ENCODE results near the gene KCNN3. TPM values are rescaled to one million over a fixed set of nuclear protein-coding genes. Genes with fewer than 3 reads are reported as not detected.

Gene KCNN3
- total RNA-seq, 4 donors from 2014 or later = 3.5 to 5.6 (median 4.4) TPM

DNA sequence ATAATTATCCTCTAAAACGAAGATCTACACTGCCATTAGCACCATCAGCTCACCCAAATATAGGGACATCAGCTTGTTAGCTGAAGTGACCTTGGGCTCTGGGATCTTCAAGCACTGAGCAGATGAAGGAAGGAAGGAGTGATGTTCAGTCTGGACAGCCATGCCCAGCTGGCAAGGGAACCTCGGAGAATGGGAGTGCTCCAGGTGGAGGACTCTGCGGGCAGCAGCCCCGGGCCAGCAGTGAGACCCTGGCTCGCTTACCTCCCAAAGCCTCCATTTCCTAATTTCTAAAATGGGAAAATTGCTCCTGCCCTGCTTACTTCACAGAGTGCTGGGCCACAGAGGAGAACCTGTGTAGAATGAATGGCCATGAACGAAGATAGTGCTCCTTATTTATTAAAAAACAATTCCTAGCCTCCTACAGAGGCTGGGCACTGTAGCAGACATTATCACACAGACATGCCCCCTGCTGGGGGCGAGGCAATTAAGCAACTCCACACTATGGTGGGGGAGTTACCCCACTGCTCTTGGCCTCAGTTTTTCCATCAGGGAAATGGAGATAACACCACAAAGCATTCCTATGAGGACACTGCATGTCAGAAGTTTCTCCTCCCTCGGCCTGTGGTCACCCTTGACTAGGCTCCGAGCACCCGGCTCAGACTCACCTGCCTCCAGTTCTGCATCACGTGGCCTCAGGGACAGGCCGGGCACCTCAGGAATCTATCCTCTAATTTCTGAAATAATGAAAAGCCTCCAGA, 117.6 kb downstream of the KCNN3 start:
- intact Hi-C loops (cut with DNase I) = loop anchor here (10.0 kb wide), 1 partner anchor 122 kb away; the partner anchor contains the start of gene KCNN3
- H3K27ac ChIP-seq = no peak overlapping the region
- no peak for TF ChIP-seq POLR2A (IDR thresholded peaks at IDR 0.05)
- TF ChIP-seq CTCF (IDR thresholded peaks at IDR 0.05) = no peak
- H3K36me3 ChIP-seq = no peaks in the 10 kb centered on the region
- H3K4me1 ChIP-seq = peaks cover 0 to 9% of the 10 kb centered on the region in 2 donors
- H3K27me3 ChIP-seq = no peaks in the 10 kb centered on the region
- H3K4me3 ChIP-seq (replicated peaks in 1 of 3) = no peak overlapping the region
- H3K9me3 ChIP-seq = no peaks in the 10 kb centered on the region
- DNase-seq = no peak
- 79 to 81% methylated on average over 12 of the region's 12 CpGs for WGBS, 2 donors

GRCh38 chr1:154751690-154752089, 118.4 kb downstream of the KCNN3 start:
- 70 to 82% methylated on average over 5 of the region's 5 CpGs for WGBS, 2 donors
- no peak overlapping the region for H3K27ac ChIP-seq
- intact Hi-C loops (cut with DNase I) = loop anchor here (10.0 kb wide), 1 partner anchor 123 kb away; the partner anchor contains the start of gene KCNN3
- DNase-seq = no peak
- no peaks in the 10 kb centered on the region for H3K36me3 ChIP-seq
- no peaks in the 10 kb centered on the region for H3K27me3 ChIP-seq
- TF ChIP-seq CTCF (IDR thresholded peaks at IDR 0.05) = no peak
- TF ChIP-seq POLR2A (IDR thresholded peaks at IDR 0.05) = no peak
- peaks cover 0 to 2% of the 10 kb centered on the region in 2 donors for H3K4me1 ChIP-seq
- H3K9me3 ChIP-seq = no peaks in the 10 kb centered on the region
- H3K4me3 ChIP-seq (replicated peaks in 1 of 3) = no peak overlapping the region

DNA sequence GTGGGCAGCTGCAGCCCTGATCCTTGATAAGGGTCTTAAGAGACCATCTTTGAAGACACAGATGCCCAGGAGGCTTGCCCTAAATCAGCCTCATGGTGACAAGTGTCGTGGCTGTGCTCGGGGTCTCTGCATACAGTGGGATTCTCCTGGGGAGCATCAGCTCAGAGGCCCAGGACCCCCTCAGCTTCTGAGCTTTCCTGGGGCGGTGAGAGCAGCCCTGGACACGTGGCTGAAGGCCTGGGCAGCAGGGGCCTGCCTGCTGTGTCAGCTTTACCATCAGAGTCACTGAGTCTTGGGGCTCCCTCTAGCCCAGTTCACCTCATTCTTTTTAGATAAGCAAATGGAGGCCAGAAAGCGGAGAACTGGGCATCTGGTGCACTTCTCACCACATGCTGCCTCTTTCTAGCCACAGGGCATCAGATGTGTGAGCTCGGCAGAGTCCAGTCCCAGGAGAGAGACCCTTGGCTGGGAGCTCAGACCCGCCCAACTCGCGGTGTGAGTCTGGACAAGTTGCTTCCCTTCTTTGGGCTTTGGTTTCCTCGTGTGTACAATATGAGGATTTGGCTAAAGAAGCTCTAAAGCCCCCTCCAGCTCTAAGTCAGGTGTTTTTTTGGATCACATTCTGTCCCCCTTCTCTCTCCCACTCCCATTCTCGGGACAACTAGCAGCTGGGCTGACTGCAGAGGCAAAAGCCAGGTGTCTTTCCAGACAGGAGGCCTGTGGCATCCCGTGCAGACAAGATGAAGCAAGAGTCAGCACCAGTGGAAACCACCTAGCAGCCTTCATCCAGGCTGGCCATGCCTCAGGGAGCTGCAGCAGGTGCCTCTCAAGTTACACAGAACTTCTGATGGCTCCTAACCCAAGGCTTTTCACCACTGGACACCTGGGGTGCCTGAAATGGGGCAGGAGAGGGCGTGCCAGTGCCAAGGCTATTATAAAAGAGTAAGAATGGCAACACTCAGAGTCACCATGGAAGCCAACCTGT, 119.1 kb downstream of the KCNN3 start:
- WGBS, 2 donors = 80 to 92% methylated on average over 13 of the region's 13 CpGs
- H3K9me3 ChIP-seq = no peaks in the 10 kb centered on the region
- intact Hi-C loops (cut with DNase I) = loop anchor here (10.0 kb wide), 1 partner anchor 124 kb away; the partner anchor contains the start of gene KCNN3
- H3K36me3 ChIP-seq = no peaks in the 10 kb centered on the region
- no peaks in the 10 kb centered on the region for H3K4me1 ChIP-seq
- DNase-seq = no peak
- no peak overlapping the region for H3K27ac ChIP-seq
- TF ChIP-seq POLR2A (IDR thresholded peaks at IDR 0.05) (no peak), CTCF (IDR thresholded peaks at IDR 0.05) (no peak)
- no peak overlapping the region for H3K4me3 ChIP-seq (replicated peaks in 1 of 3)
- H3K27me3 ChIP-seq = no peaks in the 10 kb centered on the region

- H3K27ac ChIP-seq = no peak overlapping the region
- intact Hi-C loops (cut with DNase I) = no loop called here
These were observed 120.9 kb downstream of the KCNN3 start for GRCh38 chr1:154749078-154749760.

More at GRCh38 chr1:154749078-154749760, 120.9 kb downstream of the KCNN3 start:
- Histone ChIP-seq H3K9me3 (no peaks in the 10 kb centered on the region), H3K27me3 (no peaks in the 10 kb centered on the region), H3K4me1 (no peaks in the 10 kb centered on the region), H3K36me3 (no peaks in the 10 kb centered on the region), H3K4me3 (replicated peaks in 1 of 3) (no peak overlapping the region)
- WGBS, 2 donors = 49 to 57% methylated on average over 7 to 8 of the region's 8 CpGs
- DNase-seq = peak in 1 of 2 donors; percentile 18
- TF ChIP-seq CTCF (IDR thresholded peaks at IDR 0.05) = peak in 2 of 6 experiments; percentile 14 to 15
- TF ChIP-seq POLR2A (IDR thresholded peaks at IDR 0.05) = no peak
